ENCODE data around the gene HOMER1. TPM values are rescaled to one million over a fixed set of nuclear protein-coding genes. Genes with fewer than 3 reads are reported as not detected.

Gene HOMER1
- total RNA-seq, 4 donors from 2014 or later, result 4.9 to 10.6 (median 8.2) TPM

DNA sequence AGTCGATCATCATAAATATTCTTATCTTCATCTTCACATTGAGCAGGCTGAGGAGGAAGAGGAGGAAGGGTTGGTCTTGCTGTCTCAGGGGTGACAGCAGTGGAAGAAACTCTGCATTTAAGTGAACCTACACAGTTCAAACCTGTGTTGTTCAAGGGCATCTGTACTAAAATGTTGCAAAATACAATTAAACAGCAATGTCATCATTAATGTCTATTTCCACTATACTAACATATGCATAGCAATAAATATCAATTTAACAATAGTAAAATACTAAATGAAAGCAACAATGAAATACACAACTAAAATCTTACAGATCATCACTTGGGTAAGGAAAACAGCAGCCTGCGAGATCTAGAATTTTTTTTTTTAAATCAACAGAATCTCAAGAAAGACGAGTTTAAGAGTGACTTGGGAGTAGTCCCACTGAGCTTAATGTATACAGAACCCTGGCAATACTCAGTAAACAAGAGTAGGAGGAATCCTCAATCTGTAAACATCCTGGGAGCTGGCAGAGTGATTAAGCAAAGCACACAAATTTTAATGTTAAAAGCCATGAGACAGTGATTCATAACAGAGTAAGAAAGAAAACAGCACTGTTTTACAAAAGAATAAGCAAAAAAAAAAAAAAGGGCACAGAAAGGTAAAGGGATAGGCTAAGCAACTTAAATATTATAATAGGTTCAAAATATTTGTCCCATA, 10.0 kb downstream of the HOMER1 start:
- no peaks in the 10 kb centered on the region for H3K27me3 ChIP-seq
- no peak for DNase-seq
- no peaks in the 10 kb centered on the region for H3K36me3 ChIP-seq
- WGBS, 2 donors, result 68 to 74% methylated on average over 3 of the region's 3 CpGs
- H3K9me3 ChIP-seq, result no peaks in the 10 kb centered on the region
- intact Hi-C loops (cut with DNase I), result no loop called here
- TF ChIP-seq, protein P1, sequence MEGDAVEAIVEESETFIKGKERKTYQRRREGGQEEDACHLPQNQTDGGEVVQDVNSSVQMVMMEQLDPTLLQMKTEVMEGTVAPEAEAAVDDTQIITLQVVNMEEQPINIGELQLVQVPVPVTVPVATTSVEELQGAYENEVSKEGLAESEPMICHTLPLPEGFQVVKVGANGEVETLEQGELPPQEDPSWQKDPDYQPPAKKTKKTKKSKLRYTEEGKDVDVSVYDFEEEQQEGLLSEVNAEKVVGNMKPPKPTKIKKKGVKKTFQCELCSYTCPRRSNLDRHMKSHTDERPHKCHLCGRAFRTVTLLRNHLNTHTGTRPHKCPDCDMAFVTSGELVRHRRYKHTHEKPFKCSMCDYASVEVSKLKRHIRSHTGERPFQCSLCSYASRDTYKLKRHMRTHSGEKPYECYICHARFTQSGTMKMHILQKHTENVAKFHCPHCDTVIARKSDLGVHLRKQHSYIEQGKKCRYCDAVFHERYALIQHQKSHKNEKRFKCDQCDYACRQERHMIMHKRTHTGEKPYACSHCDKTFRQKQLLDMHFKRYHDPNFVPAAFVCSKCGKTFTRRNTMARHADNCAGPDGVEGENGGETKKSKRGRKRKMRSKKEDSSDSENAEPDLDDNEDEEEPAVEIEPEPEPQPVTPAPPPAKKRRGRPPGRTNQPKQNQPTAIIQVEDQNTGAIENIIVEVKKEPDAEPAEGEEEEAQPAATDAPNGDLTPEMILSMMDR (IDR thresholded peaks at IDR 0.05), result no peak
- no peak for TF ChIP-seq POLR2A (IDR thresholded peaks at IDR 0.05)
- H3K4me1 ChIP-seq, result peaks cover 0 to 4% (median 3%) of the 10 kb centered on the region in 3 donors
- no peak overlapping the region for H3K27ac ChIP-seq
- H3K4me3 ChIP-seq, result no peak overlapping the region

DNA sequence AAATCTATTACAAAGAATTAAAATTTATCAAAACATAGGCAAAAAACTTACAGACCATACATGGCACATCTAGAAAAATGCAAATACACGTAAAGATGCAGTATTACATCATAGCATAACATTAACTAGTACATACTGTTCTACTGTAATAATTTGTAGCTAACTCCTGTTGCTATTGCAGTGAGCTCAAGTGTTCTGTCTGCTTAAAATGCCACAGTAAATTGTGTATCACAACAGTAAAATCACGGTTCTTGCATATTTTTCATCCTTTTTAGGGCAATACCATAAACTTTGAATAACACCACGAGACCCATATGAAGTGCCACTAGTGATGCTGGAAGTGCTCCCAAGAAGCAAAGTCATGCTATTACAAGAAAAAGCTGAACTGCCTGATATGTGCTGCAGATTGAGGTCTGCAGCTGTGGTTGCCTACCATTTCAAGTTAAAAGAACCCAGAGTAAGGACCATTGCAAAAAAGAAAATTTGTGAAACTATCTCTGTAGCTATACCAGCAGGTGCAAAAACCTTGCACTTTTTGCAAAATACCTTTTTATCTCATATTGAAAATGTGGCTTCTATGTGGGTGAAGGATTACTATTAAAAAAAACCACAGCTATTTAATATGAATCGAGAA, 14.2 kb downstream of the HOMER1 start:
- TF ChIP-seq POLR2A (IDR thresholded peaks at IDR 0.05), result no peak
- TF ChIP-seq, protein P1 (IDR thresholded peaks at IDR 0.05), result no peak
- H3K4me1 ChIP-seq, result no peaks in the 10 kb centered on the region
- H3K27ac ChIP-seq, result no peak overlapping the region
- WGBS, 2 donors, result 70 to 86% methylated on average over 4 of the region's 4 CpGs
- no peaks in the 10 kb centered on the region for H3K9me3 ChIP-seq
- H3K36me3 ChIP-seq, result no peaks in the 10 kb centered on the region
- H3K4me3 ChIP-seq, result no peak overlapping the region
- no peak for DNase-seq
- no peaks in the 10 kb centered on the region for H3K27me3 ChIP-seq
- intact Hi-C loops (cut with DNase I), result no loop called here

DNA sequence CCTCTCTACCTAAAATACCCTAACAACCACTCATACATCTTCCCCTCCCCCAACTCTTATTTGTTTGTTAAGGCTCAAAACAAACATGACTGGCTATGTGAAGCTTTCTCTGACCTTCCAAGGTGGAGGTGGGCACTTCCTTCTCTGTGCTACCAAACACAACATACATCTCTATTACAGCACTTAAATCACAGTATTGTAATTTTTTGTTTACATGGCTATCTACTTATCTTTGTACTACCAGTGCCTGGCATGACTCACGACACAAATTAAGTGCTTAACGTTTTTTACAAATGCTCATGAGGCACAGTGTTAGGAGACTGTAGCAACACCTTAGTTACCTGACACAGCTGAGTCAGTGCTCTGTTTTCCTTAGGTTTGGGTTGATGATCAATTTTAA, 18.6 kb downstream of the HOMER1 start:
- H3K27me3 ChIP-seq, result no peaks in the 10 kb centered on the region
- no peak for DNase-seq
- no peak overlapping the region for H3K4me3 ChIP-seq
- no peaks in the 10 kb centered on the region for H3K36me3 ChIP-seq
- H3K27ac ChIP-seq, result no peak overlapping the region
- H3K4me1 ChIP-seq, result no peaks in the 10 kb centered on the region
- no peaks in the 10 kb centered on the region for H3K9me3 ChIP-seq
- intact Hi-C loops (cut with DNase I), result no loop called here
- TF ChIP-seq, protein P1 (IDR thresholded peaks at IDR 0.05), result no peak
- TF ChIP-seq POLR2A (IDR thresholded peaks at IDR 0.05), result no peak
- 14 to 27% methylated on average over 2 of the region's 2 CpGs for WGBS, 2 donors

DNA sequence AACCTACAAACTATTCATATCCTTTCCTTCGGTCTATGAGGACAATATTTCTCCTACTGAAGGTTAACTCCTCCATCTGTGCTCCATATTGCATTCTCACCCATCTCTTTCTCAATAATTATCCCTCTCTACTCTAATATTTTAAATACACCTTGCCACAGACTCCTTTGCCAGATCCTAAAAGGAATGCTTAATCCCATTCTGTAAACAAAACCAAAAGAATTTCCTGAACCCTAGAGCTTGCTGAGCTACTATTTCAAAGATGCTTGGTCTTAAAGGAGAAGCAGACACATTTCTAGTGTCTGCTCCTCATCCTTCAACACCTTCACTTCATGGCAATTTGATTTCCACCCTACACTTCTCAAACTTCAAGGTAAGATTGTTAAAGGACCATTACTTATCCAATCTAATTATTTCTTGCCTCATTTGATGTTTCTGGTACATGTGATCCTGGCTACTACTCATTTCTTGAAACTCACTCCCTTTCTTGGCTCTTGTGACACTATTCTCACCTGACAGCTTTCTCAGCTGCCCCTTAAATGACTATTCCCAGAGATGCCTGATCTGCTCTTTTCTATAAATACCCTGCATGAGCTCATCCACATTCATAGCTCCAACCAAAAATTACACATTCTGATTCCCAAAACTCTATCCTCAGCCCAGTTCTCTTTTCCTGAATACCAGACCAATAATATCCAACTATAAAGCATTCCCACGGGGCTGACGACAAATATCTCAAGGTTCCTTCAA, 20.2 kb downstream of the HOMER1 start:
- 88 to 90% methylated on average over 3 of the region's 3 CpGs for WGBS, 2 donors
- no peaks in the 10 kb centered on the region for H3K9me3 ChIP-seq
- H3K36me3 ChIP-seq, result no peaks in the 10 kb centered on the region
- H3K27me3 ChIP-seq, result no peaks in the 10 kb centered on the region
- no peak overlapping the region for H3K27ac ChIP-seq
- intact Hi-C loops (cut with DNase I), result no loop called here
- H3K4me3 ChIP-seq, result no peak overlapping the region
- no peak for TF ChIP-seq POLR2A (IDR thresholded peaks at IDR 0.05)
- TF ChIP-seq, protein P1 (IDR thresholded peaks at IDR 0.05), result no peak
- no peaks in the 10 kb centered on the region for H3K4me1 ChIP-seq
- no peak for DNase-seq

Measured in esophagus squamous epithelium (tissue), 5 donors.